ENCODE measurements around the gene NIT1.
"Not testable (repeated sequence)": the region's sequence is repeated elsewhere in the genome, so short reads cannot be mapped to it uniquely, and the experiment has no call there.

NIT1 gene

GRCh38 chr1:161115132-161115711 lies 2.7 kb upstream of the NIT1 start:
- Histone ChIP-seq H3K27ac (ENCODE audit: low read depth, low read length) (no peak overlapping the region), H3K79me2 (ENCODE audit: insufficient read depth, low read length) (peaks cover 83% of the 10 kb centered on the region), H3K9ac (ENCODE audit: low read length) (no peak overlapping the region), H3K9me3 (ENCODE audit: insufficient read depth, low read length) (no peaks in the 10 kb centered on the region), H3K9me2 (replicated peaks; ENCODE audit: insufficient read depth, low read length) (no peaks in the 10 kb centered on the region), H3F3A (ENCODE audit: insufficient read depth) (peaks cover 10% of the 10 kb centered on the region; the same call in 1 of the 2 replicates), H4K20me1 (ENCODE audit: low read depth, low read length) (0 out of 2 replicates have a peak, but pooled peaks cover 8% of the 10 kb centered on the region), H3K27me3 (ENCODE audit: low read length) (no peaks in the 10 kb centered on the region), H3K36me3 (ENCODE audit: low read length) (peaks cover 4% of the 10 kb centered on the region; the same call in 1 of the 2 replicates), H3K4me2 (ENCODE audit: low read depth, low read length, poor library complexity, severe bottlenecking) (no peak overlapping the region), H2AFZ (ENCODE audit: low read depth, low read length, severe bottlenecking) (no peak overlapping the region), H3K4me3 (ENCODE audit: insufficient read depth, low read length, poor library complexity, severe bottlenecking) (no peak overlapping the region)
- TF ChIP-seq EZH2phosphoT487 (conservative IDR thresholded peaks at IDR 0.05; ENCODE audit: low read length): no peak
- TF ChIP-seq, protein P1, sequence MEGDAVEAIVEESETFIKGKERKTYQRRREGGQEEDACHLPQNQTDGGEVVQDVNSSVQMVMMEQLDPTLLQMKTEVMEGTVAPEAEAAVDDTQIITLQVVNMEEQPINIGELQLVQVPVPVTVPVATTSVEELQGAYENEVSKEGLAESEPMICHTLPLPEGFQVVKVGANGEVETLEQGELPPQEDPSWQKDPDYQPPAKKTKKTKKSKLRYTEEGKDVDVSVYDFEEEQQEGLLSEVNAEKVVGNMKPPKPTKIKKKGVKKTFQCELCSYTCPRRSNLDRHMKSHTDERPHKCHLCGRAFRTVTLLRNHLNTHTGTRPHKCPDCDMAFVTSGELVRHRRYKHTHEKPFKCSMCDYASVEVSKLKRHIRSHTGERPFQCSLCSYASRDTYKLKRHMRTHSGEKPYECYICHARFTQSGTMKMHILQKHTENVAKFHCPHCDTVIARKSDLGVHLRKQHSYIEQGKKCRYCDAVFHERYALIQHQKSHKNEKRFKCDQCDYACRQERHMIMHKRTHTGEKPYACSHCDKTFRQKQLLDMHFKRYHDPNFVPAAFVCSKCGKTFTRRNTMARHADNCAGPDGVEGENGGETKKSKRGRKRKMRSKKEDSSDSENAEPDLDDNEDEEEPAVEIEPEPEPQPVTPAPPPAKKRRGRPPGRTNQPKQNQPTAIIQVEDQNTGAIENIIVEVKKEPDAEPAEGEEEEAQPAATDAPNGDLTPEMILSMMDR (IDR thresholded peaks at IDR 0.05; ENCODE audit: insufficient read depth, low read length, poor library complexity, severe bottlenecking): no peak

DNA sequence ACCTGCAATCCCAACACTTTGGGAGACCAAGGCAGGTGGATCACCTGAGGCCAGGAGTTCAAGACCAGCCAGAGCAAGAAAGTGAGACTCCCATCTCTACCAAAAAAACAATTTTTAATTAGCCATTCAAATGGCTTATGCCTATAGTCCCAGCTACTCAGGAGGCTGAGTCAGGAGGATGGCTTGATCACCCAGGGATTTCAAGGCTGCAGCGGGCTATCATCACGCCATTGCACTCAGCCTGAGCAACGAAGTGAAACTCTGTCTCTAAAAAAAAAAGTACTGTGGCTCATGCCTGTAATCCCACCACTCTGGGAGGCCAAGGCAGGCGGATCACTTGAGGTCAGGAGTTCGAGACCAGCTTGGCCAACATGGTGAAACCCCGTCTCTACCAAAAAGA lies 1.9 kb upstream of the NIT1 start:
- not testable (repeated sequence) for H3K4me3 ChIP-seq (ENCODE audit: insufficient read depth, low read length, poor library complexity, severe bottlenecking); H2AFZ ChIP-seq (ENCODE audit: low read depth, low read length, severe bottlenecking); H3K9me3 ChIP-seq (ENCODE audit: insufficient read depth, low read length); H3K27me3 ChIP-seq (ENCODE audit: low read length); H4K20me1 ChIP-seq (ENCODE audit: low read depth, low read length); H3K9me2 ChIP-seq (replicated peaks; ENCODE audit: insufficient read depth, low read length); H3K36me3 ChIP-seq (ENCODE audit: low read length); H3K27ac ChIP-seq (ENCODE audit: low read depth, low read length); H3K9ac ChIP-seq (ENCODE audit: low read length); H3F3A ChIP-seq (ENCODE audit: insufficient read depth)
- peaks cover 77% of the 10 kb centered on the region for H3K79me2 ChIP-seq (ENCODE audit: insufficient read depth, low read length)
- H3K4me2 ChIP-seq (ENCODE audit: low read depth, low read length, poor library complexity, severe bottlenecking): peak overlapping the region; percentile 73

GRCh38 chr1:161119092-161119903 lies 1.4 kb downstream of the NIT1 start:
- Histone ChIP-seq H3K9ac (ENCODE audit: low read length) (peak overlapping the region; percentile 73), H3K9me3 (ENCODE audit: insufficient read depth, low read length) (no peaks in the 10 kb centered on the region), H3F3A (ENCODE audit: insufficient read depth) (0 out of 2 replicates have a peak, but pooled peaks cover 8% of the 10 kb centered on the region), H3K36me3 (ENCODE audit: low read length) (0 out of 2 replicates have a peak, but pooled peaks cover 4% of the 10 kb centered on the region), H3K27ac (ENCODE audit: low read depth, low read length) (peak overlapping the region; percentile 48), H3K27me3 (ENCODE audit: low read length) (no peaks in the 10 kb centered on the region), H2AFZ (ENCODE audit: low read depth, low read length, severe bottlenecking) (no peak overlapping the region), H3K4me2 (ENCODE audit: low read depth, low read length, poor library complexity, severe bottlenecking) (peak overlapping the region; percentile 73), H3K79me2 (ENCODE audit: insufficient read depth, low read length) (peaks cover 44% of the 10 kb centered on the region), H3K4me3 (ENCODE audit: insufficient read depth, low read length, poor library complexity, severe bottlenecking) (peak overlapping the region; percentile 82), H3K9me2 (replicated peaks; ENCODE audit: insufficient read depth, low read length) (no peaks in the 10 kb centered on the region), H4K20me1 (ENCODE audit: low read depth, low read length) (no peaks in the 10 kb centered on the region)
- TF ChIP-seq EZH2phosphoT487 (conservative IDR thresholded peaks at IDR 0.05; ENCODE audit: low read length): no peak
- TF ChIP-seq, protein P1 (IDR thresholded peaks at IDR 0.05; ENCODE audit: insufficient read depth, low read length, poor library complexity, severe bottlenecking): peak; percentile 17
